Right hindlimb (tissue), 1 donor: ENCODE measurements around the gene ZBTB18.

Experiments used
- DNase-seq: peaks from one replicate; pipeline ENCODE4 v3.0.0-alpha.2; 2018

ZBTB18 gene

GRCh38 chr1:244064621-244065020 is 13.5 kb downstream of the ZBTB18 start:
- DNase-seq = no peak

- no peak for DNase-seq
Observed at GRCh38 chr1:244065063-244065793, 14.1 kb downstream of the ZBTB18 start.

GRCh38 chr1:244065960-244066388 is 14.9 kb downstream of the ZBTB18 start:
- no peak for DNase-seq

- no peak for DNase-seq
Observed at GRCh38 chr1:244066954-244067716, 16.1 kb downstream of the ZBTB18 start.

- DNase-seq = no peak
Observed at GRCh38 chr1:244067893-244068292, 16.8 kb downstream of the ZBTB18 start.

GRCh38 chr1:244068567-244068966 is 17.5 kb downstream of the ZBTB18 start:
- DNase-seq = no peak

GRCh38 chr1:244069326-244069898 is 18.3 kb downstream of the ZBTB18 start:
- DNase-seq = no peak

GRCh38 chr1:244074559-244075171 is 23.6 kb downstream of the ZBTB18 start:
- no peak for DNase-seq

GRCh38 chr1:244075247-244075722 is 24.2 kb downstream of the ZBTB18 start:
- DNase-seq = no peak

GRCh38 chr1:244076740-244077139 is 25.7 kb downstream of the ZBTB18 start:
- no peak for DNase-seq

- no peak for DNase-seq
Observed at GRCh38 chr1:244077473-244078220, 26.6 kb downstream of the ZBTB18 start.

GRCh38 chr1:244080343-244080929 is 29.4 kb downstream of the ZBTB18 start:
- DNase-seq = no peak

- DNase-seq = no peak
Observed at GRCh38 chr1:244082969-244083368, 31.9 kb downstream of the ZBTB18 start.

- DNase-seq = no peak
Observed at GRCh38 chr1:244083383-244083943, 32.4 kb downstream of the ZBTB18 start.

GRCh38 chr1:244084763-244085162 is 33.7 kb downstream of the ZBTB18 start:
- no peak for DNase-seq

GRCh38 chr1:244085891-244086290 is 34.8 kb downstream of the ZBTB18 start:
- DNase-seq = no peak

GRCh38 chr1:244087021-244087560 is 36.0 kb downstream of the ZBTB18 start:
- DNase-seq = no peak

- DNase-seq = no peak
Observed at GRCh38 chr1:244087611-244088010, 36.5 kb downstream of the ZBTB18 start.

- no peak for DNase-seq
Observed at GRCh38 chr1:244088161-244088560, 37.1 kb downstream of the ZBTB18 start.

GRCh38 chr1:244089561-244089960 is 38.5 kb downstream of the ZBTB18 start:
- no peak for DNase-seq

- no peak for DNase-seq
Observed at GRCh38 chr1:244090645-244091044, 39.6 kb downstream of the ZBTB18 start.
